Hepatic stellate cell (primary cell): ENCODE results near the gene STK4.

Source experiments
- DNase-seq: peaks from one replicate; pipeline ENCODE4 v3.0.0; 2011; ENCODE audit warnings: low spot score

The STK4 gene

GRCh38 chr20:45112754-45113153 is 146.4 kb downstream of the STK4 start:
- DNase-seq = no peak

- no peak for DNase-seq
Measured at GRCh38 chr20:45113865-45114264, 147.6 kb downstream of the STK4 start.

- no peak for DNase-seq
Measured at GRCh38 chr20:45114465-45115385, 148.4 kb downstream of the STK4 start, which contains the start of gene WFDC5. WFDC5 (minus strand) TSS chr20:45115174; CDS start chr20:45115083, 91 bp downstream.

GRCh38 chr20:45115386-45115774 is 149.1 kb downstream of the STK4 start:
- DNase-seq = no peak

- no peak for DNase-seq
Measured at GRCh38 chr20:45115829-45116228, 149.5 kb downstream of the STK4 start.

GRCh38 chr20:45117581-45117980 is 151.3 kb downstream of the STK4 start:
- no peak for DNase-seq

GRCh38 chr20:45118028-45118427 is 151.7 kb downstream of the STK4 start:
- no peak for DNase-seq

GRCh38 chr20:45119556-45120266 is 153.4 kb downstream of the STK4 start:
- DNase-seq = no peak

GRCh38 chr20:45121388-45121787 is 155.1 kb downstream of the STK4 start:
- no peak for DNase-seq

GRCh38 chr20:45124365-45124764 is 158.1 kb downstream of the STK4 start, which contains the start of gene WFDC12:
WFDC12 (minus strand) TSS chr20:45124465; CDS start chr20:45124447, 18 bp downstream.
- no peak for DNase-seq

GRCh38 chr20:45128099-45128498 is 161.8 kb downstream of the STK4 start:
- DNase-seq = no peak
